Gastroesophageal sphincter (tissue), 4 donors: ENCODE results near the gene EXOC6B. TPM values are rescaled to one million over a fixed set of nuclear protein-coding genes. Genes with fewer than 3 reads are reported as not detected.

Source experiments
- ATAC-seq: fragments of 150-250 bp; one replicate; pipeline ENCODE4 v1.9.1; 2016; ENCODE audit warnings: mild to moderate bottlenecking, moderate library complexity
- H3K27ac ChIP-seq, 4 donors: fragments of 200-600 bp; sonication (generic) in 3 of 4; 1 replicate in 3 of 4; 2 replicates in 1 of 4; pipeline ENCODE4 v1.5.1; 2016 to 2019
- H3K27me3 ChIP-seq: fragments of 200-600 bp; sonication (generic); one replicate; pipeline ENCODE4 v1.5.1; 2019
- H3K36me3 ChIP-seq, 2 donors: fragments of 200-600 bp; sonication (generic); one replicate each; pipeline ENCODE4 v1.5.1; 2019; ENCODE audit warnings: control low read depth in 1 of 2
- H3K4me1 ChIP-seq, 3 donors: fragments of 200-600 bp; sonication (generic); 1 replicate in 2 of 3; 2 replicates in 1 of 3; pipeline ENCODE4 v1.5.1; 2016 to 2019; ENCODE audit warnings: control low read depth in 2 of 3
- H3K4me3 ChIP-seq, 2 donors: fragments of 200-600 bp; sonication (generic); one replicate each; pipeline ENCODE4 v1.5.1; 2019; ENCODE audit warnings: mild to moderate bottlenecking in 1 of 2, moderate library complexity in 1 of 2
- H3K9me3 ChIP-seq, 3 donors: fragments of 200-600 bp; sonication (generic); one replicate each; pipeline ENCODE4 v1.5.1; 2017 to 2019; ENCODE audit warnings: control low read depth in 2 of 3
- CTCF ChIP-seq, 4 experiments: fragments of 200-600 bp in 2 of 4; fragments of 450-650 bp in 2 of 4; sonication (generic) in 1 of 4; IDR thresholded peaks; one replicate each; pipeline ENCODE4 v1.5.1; 2017 to 2019; ENCODE audit warnings: antibody characterized with exemption in 4 of 4, mild to moderate bottlenecking in 2 of 4, moderate library complexity in 2 of 4
- EP300 ChIP-seq: sonication (generic); formaldehyde crosslinking; IDR thresholded peaks from one replicate; pipeline ENCODE4 v1.6.1; 2017; ENCODE audit warnings: antibody characterized with exemption, mild to moderate bottlenecking
- POLR2A ChIP-seq, 2 donors: fragments of 450-650 bp; IDR thresholded peaks; one replicate each; pipeline ENCODE4 v1.6.1; 2017; ENCODE audit warnings: antibody characterized with exemption in 2 of 2, mild to moderate bottlenecking in 2 of 2, moderate library complexity in 1 of 2
- POLR2AphosphoS5 ChIP-seq: sonication (generic); formaldehyde crosslinking; IDR thresholded peaks from one replicate; pipeline ENCODE4 v1.6.1; 2017; ENCODE audit warnings: antibody characterized with exemption
- WGBS, 2 donors: methylation state at CpG; one replicate each; pipeline ENCODE4 v1.1.5; 2018; ENCODE audit warnings: low coverage in 1 of 2; 5-methylcytosine and 5-hydroxymethylcytosine counted together
- total RNA-seq, 4 donors: library from RNA; depleted of rRNA; stranded (reverse); fragments of >200 nt; gene quantifications; one replicate each; pipeline ENCODE4 v1.1.0, GENCODE V29; 2016

The EXOC6B gene
- total RNA-seq, 4 donors from 2014 or later: 35.3 to 47.2 (median 41.2) TPM

GRCh38 chr2:72848436-72849137 lies 22.8 kb upstream of the EXOC6B start:
- TF ChIP-seq CTCF (IDR thresholded peaks at IDR 0.05): no peak
- no peak for TF ChIP-seq POLR2A (IDR thresholded peaks at IDR 0.05)
- TF ChIP-seq POLR2AphosphoS5: no peak
- no peak for TF ChIP-seq EP300

GRCh38 chr2:72847534-72848315 lies 21.9 kb upstream of the EXOC6B start:
- no peak for ATAC-seq
- Histone ChIP-seq H3K4me1 (no peaks in the 10 kb centered on the region), H3K27me3 (peaks cover 22% of the 10 kb centered on the region), H3K9me3 (no peaks in the 10 kb centered on the region), H3K36me3 (no peaks in the 10 kb centered on the region), H3K4me3 (no peak overlapping the region), H3K27ac (no peak overlapping the region)
- TF ChIP-seq POLR2AphosphoS5 (no peak), CTCF (IDR thresholded peaks at IDR 0.05) (no peak), EP300 (no peak), POLR2A (IDR thresholded peaks at IDR 0.05) (no peak)
- WGBS, 2 donors: 49 to 53% methylated on average over 3 of the region's 3 CpGs

More at GRCh38 chr2:72848436-72849137, 22.8 kb upstream of the EXOC6B start:
- peaks cover 29% of the 10 kb centered on the region for H3K27me3 ChIP-seq
- H3K27ac ChIP-seq: no peak overlapping the region
- no peaks in the 10 kb centered on the region for H3K36me3 ChIP-seq
- H3K9me3 ChIP-seq: no peaks in the 10 kb centered on the region
- H3K4me3 ChIP-seq: no peak overlapping the region
- no peaks in the 10 kb centered on the region for H3K4me1 ChIP-seq
- ATAC-seq: no peak
- WGBS, 2 donors: 84 to 100% methylated on average over 3 of the region's 3 CpGs

- WGBS, 2 donors: 75 to 82% methylated on average over 4 to 6 of the region's 6 CpGs
- Histone ChIP-seq H3K27me3 (peaks cover 21% of the 10 kb centered on the region), H3K4me1 (no peaks in the 10 kb centered on the region), H3K36me3 (no peaks in the 10 kb centered on the region), H3K27ac (no peak overlapping the region), H3K4me3 (no peak overlapping the region), H3K9me3 (no peaks in the 10 kb centered on the region)
- ATAC-seq: no peak
- no peak for TF ChIP-seq EP300
- TF ChIP-seq POLR2A (IDR thresholded peaks at IDR 0.05): no peak
- TF ChIP-seq CTCF (IDR thresholded peaks at IDR 0.05): no peak
- no peak for TF ChIP-seq POLR2AphosphoS5
Observed at GRCh38 chr2:72846171-72847095, 20.6 kb upstream of the EXOC6B start.

GRCh38 chr2:72843301-72843700 lies 17.5 kb upstream of the EXOC6B start:
- no peak overlapping the region for H3K4me3 ChIP-seq
- peaks cover 11% of the 10 kb centered on the region for H3K27me3 ChIP-seq
- no peak overlapping the region for H3K27ac ChIP-seq
- ATAC-seq: no peak
- peaks cover 0 to 10% (median 0%) of the 10 kb centered on the region in 3 donors for H3K9me3 ChIP-seq
- no peaks in the 10 kb centered on the region for H3K4me1 ChIP-seq
- WGBS, 2 donors: 62 to 89% methylated on average over 1 to 2 of the region's 2 CpGs
- no peaks in the 10 kb centered on the region for H3K36me3 ChIP-seq
- TF ChIP-seq EP300 (no peak), POLR2AphosphoS5 (no peak), POLR2A (IDR thresholded peaks at IDR 0.05) (no peak), CTCF (IDR thresholded peaks at IDR 0.05) (no peak)
